MM.1S (cell line): ENCODE results near the gene HPCAL1.

Experiments
- CTCF ChIP-seq: fragments of 300-600 bp; sonication (generic); IDR thresholded peaks from 2 replicates; pipeline ENCODE4 v1.5.1; 2016; ENCODE audit warnings: antibody characterized with exemption, low read length, mixed read lengths
- EZH2 ChIP-seq: fragments of 300-600 bp; sonication (generic); optimal IDR thresholded peaks from 2 replicates; pipeline ENCODE3; 2017; ENCODE audit warnings: low read depth, mild to moderate bottlenecking, antibody characterized with exemption, low read length, mixed read lengths
- EZH2phosphoT487 ChIP-seq: fragments of 300-600 bp; sonication (generic); IDR thresholded peaks from 2 replicates; pipeline ENCODE4 v1.6.1; 2018; ENCODE audit warnings: antibody characterized with exemption, low read length

- TF ChIP-seq CTCF: no peak
- no peak for TF ChIP-seq EZH2phosphoT487
- TF ChIP-seq EZH2: no peak
Measured at GRCh38 chr2:10356439-10356811, 53.7 kb downstream of the HPCAL1 start.
